SKM-1 treated with dmso at 0.1 percent for 144 hours (cell line): ENCODE measurements around the gene OR5H6.
"Not testable (repeated sequence)": the region's sequence is repeated elsewhere in the genome, so short reads cannot be mapped to it uniquely, and the experiment has no call there.

ENCODE experiments used
- DNase-seq: peaks from one replicate; lab custom pipeline; 2025; ENCODE audit not compliant: unreplicated experiment; lab: John Stamatoyannopoulos, UW

Gene OR5H6

GRCh38 chr3:98263944-98264343, at the start of gene OR5H6:
Gene OR5H6, plus strand, starts transcription at chr3:98264244. Its CDS starts 89 bp downstream, at chr3:98264333.
- no peak for DNase-seq

GRCh38 chr3:98215051-98215450, 49.0 kb upstream of the OR5H6 start:
- peak; percentile 50 for DNase-seq

- DNase-seq, result no peak
Observed at GRCh38 chr3:98223907-98224672, 40.0 kb upstream of the OR5H6 start.

GRCh38 chr3:98232489-98232888, 31.6 kb upstream of the OR5H6 start:
- no peak for DNase-seq

- DNase-seq, result no peak
Observed at GRCh38 chr3:98233468-98233867, 30.6 kb upstream of the OR5H6 start.

GRCh38 chr3:98240131-98240530, 23.9 kb upstream of the OR5H6 start:
- DNase-seq, result peak; percentile 51

- DNase-seq, result no peak
Observed at GRCh38 chr3:98242155-98242554, 21.9 kb upstream of the OR5H6 start.

- no peak for DNase-seq
Observed at GRCh38 chr3:98243843-98244242, 20.2 kb upstream of the OR5H6 start.

GRCh38 chr3:98246142-98246541, 17.9 kb upstream of the OR5H6 start:
- no peak for DNase-seq

GRCh38 chr3:98256026-98256425, 8.0 kb upstream of the OR5H6 start:
- DNase-seq, result not testable (repeated sequence)

GRCh38 chr3:98259707-98260106, 4.3 kb upstream of the OR5H6 start:
- DNase-seq, result no peak

GRCh38 chr3:98262046-98262445, 2.0 kb upstream of the OR5H6 start:
- no peak for DNase-seq

- DNase-seq, result no peak
Observed at GRCh38 chr3:98269846-98270245, 5.8 kb downstream of the OR5H6 start.

- no peak for DNase-seq
Observed at GRCh38 chr3:98272126-98272525, 8.1 kb downstream of the OR5H6 start.

- DNase-seq, result no peak
Observed at GRCh38 chr3:98274914-98275313, 10.9 kb downstream of the OR5H6 start.

- DNase-seq, result no peak
Observed at GRCh38 chr3:98282205-98282604, 18.2 kb downstream of the OR5H6 start, which contains the start of gene OR5H2. Gene OR5H2, plus strand, starts transcription at chr3:98282505. Its CDS starts 398 bp downstream, at chr3:98282903.

- no peak for DNase-seq
Observed at GRCh38 chr3:98290916-98291315, 26.9 kb downstream of the OR5H6 start.

GRCh38 chr3:98291332-98291957, 27.4 kb downstream of the OR5H6 start:
- DNase-seq, result no peak
